ENCODE results near the gene DGKH.
"Not testable (repeated sequence)": the region's sequence is repeated elsewhere in the genome, so short reads cannot be mapped to it uniquely, and the experiment has no call there.

Gene DGKH

GRCh38 chr13:42170029-42170428 lies 121.6 kb downstream of the DGKH start:
- DNase-seq, result no peak

- no peak for DNase-seq
Observed at GRCh38 chr13:42173789-42174343, 125.4 kb downstream of the DGKH start.

GRCh38 chr13:42174344-42175162 lies 126.1 kb downstream of the DGKH start:
- no peak for DNase-seq

GRCh38 chr13:42176294-42176693 lies 127.8 kb downstream of the DGKH start:
- no peak for DNase-seq

- DNase-seq, result no peak
Observed at GRCh38 chr13:42177189-42177588, 128.7 kb downstream of the DGKH start.

GRCh38 chr13:42181381-42181953 lies 133.0 kb downstream of the DGKH start:
- no peak for DNase-seq

GRCh38 chr13:42189061-42189460 lies 140.6 kb downstream of the DGKH start:
- DNase-seq, result no peak

- DNase-seq, result no peak
Observed at GRCh38 chr13:42190529-42190928, 142.1 kb downstream of the DGKH start.

GRCh38 chr13:42211704-42212464 lies 163.4 kb downstream of the DGKH start:
- no peak for DNase-seq

GRCh38 chr13:42214446-42214845 lies 166.0 kb downstream of the DGKH start:
- DNase-seq, result no peak

GRCh38 chr13:42215578-42216421 lies 167.4 kb downstream of the DGKH start:
- no peak for DNase-seq

GRCh38 chr13:42216422-42216735 lies 167.9 kb downstream of the DGKH start:
- DNase-seq, result no peak

GRCh38 chr13:42218576-42218975 lies 170.1 kb downstream of the DGKH start:
- DNase-seq, result no peak

- DNase-seq, result no peak
Observed at GRCh38 chr13:42219051-42219450, 170.6 kb downstream of the DGKH start.

GRCh38 chr13:42219876-42220275 lies 171.4 kb downstream of the DGKH start:
- DNase-seq, result no peak

GRCh38 chr13:42221121-42221765 lies 172.8 kb downstream of the DGKH start:
- DNase-seq, result no peak

- no peak for DNase-seq
Observed at GRCh38 chr13:42223681-42224080, 175.2 kb downstream of the DGKH start.

GRCh38 chr13:42225051-42225450 lies 176.6 kb downstream of the DGKH start:
- no peak for DNase-seq

GRCh38 chr13:42226759-42227158 lies 178.3 kb downstream of the DGKH start:
- DNase-seq, result not testable (repeated sequence)

GRCh38 chr13:42228527-42228926 lies 180.1 kb downstream of the DGKH start:
- no peak for DNase-seq

- DNase-seq, result no peak
Observed at GRCh38 chr13:42229287-42229686, 180.8 kb downstream of the DGKH start.

GRCh38 chr13:42232671-42233070 lies 184.2 kb downstream of the DGKH start:
- DNase-seq, result no peak
